WTC11 (cell line): ENCODE results near the gene PGPEP1. TPM values are rescaled to one million over a fixed set of nuclear protein-coding genes. Genes with fewer than 3 reads are reported as not detected.
A peak's percentile ranks its signal among the peaks of the same experiment; 100 is the strongest.

ENCODE experiments used
- ATAC-seq: fragments of 200-7000 bp; cut with Tn5 transposase; 2 replicates; pipeline ENCODE4 v1.10.0; 2021; ENCODE audit warnings: mild to moderate bottlenecking, moderate library complexity
- CTCF ChIA-PET: fragments of 300-600 bp; sonication (Branson Sonifier 250); formaldehyde crosslinking; loops from one replicate; lab custom pipeline; 2021; ENCODE audit warnings: antibody characterized with exemption; lab: Charles Lee
- POLR2A ChIA-PET: fragments of 350-600 bp; sonication (Branson Sonifier 250); formaldehyde crosslinking; loops from one replicate; lab custom pipeline; 2021; ENCODE audit warnings: antibody characterized with exemption; lab: Charles Lee
- DNase-seq: peaks from one replicate; pipeline ENCODE4 v3.0.0; 2021; ENCODE audit warnings: low spot score
- H3K27ac Mint-ChIP-seq: 2 replicates; pipeline ENCODE4 v1.8.0; 2021; ENCODE audit warnings: mixed read lengths
- H3K27me3 Mint-ChIP-seq: 2 replicates; pipeline ENCODE4 v1.8.0; 2021; ENCODE audit warnings: low read depth, mild to moderate bottlenecking, moderate library complexity, mixed read lengths
- H3K36me3 Mint-ChIP-seq: 2 replicates; pipeline ENCODE4 v1.8.0; 2021; ENCODE audit warnings: mixed read lengths
- H3K4me1 Mint-ChIP-seq: 2 replicates; pipeline ENCODE4 v1.8.0; 2022; ENCODE audit warnings: mixed read lengths
- H3K4me3 Mint-ChIP-seq: 2 replicates; pipeline ENCODE4 v1.8.0; 2021; ENCODE audit warnings: mild to moderate bottlenecking, moderate library complexity, mixed read lengths
- H3K9me3 Mint-ChIP-seq: 2 replicates; pipeline ENCODE4 v1.8.0; 2021; ENCODE audit warnings: mixed read lengths
- CBFB ChIP-seq: sonication (generic); formaldehyde crosslinking; IDR thresholded peaks from 2 replicates; pipeline ENCODE4 v1.8.1; 2022; ENCODE audit warnings: mild to moderate bottlenecking, low read depth, missing genetic modification reagents
- CREB1 ChIP-seq: sonication (generic); formaldehyde crosslinking; IDR thresholded peaks from 2 replicates; pipeline ENCODE4 v1.8.0; 2023; ENCODE audit warnings: mild to moderate bottlenecking, missing genetic modification reagents
- CREM ChIP-seq: sonication (generic); formaldehyde crosslinking; IDR thresholded peaks from 2 replicates; pipeline ENCODE4 v1.8.1; 2022; ENCODE audit warnings: mild to moderate bottlenecking, missing genetic modification reagents, moderate library complexity
- ELF4 ChIP-seq: sonication (generic); formaldehyde crosslinking; IDR thresholded peaks from 2 replicates; pipeline ENCODE4 v1.8.1; 2022; ENCODE audit warnings: low read depth, mild to moderate bottlenecking, moderate library complexity, missing genetic modification reagents
- ETV6 ChIP-seq: sonication (generic); formaldehyde crosslinking; IDR thresholded peaks from 2 replicates; pipeline ENCODE4 v1.8.1; 2022; ENCODE audit warnings: mild to moderate bottlenecking, missing genetic modification reagents
- FOXP1 ChIP-seq: sonication (generic); formaldehyde crosslinking; IDR thresholded peaks from 2 replicates; pipeline ENCODE4 v1.8.0; 2022; ENCODE audit warnings: missing genetic modification reagents, mild to moderate bottlenecking, moderate library complexity, borderline replicate concordance
- GABPB1 ChIP-seq: sonication (generic); formaldehyde crosslinking; IDR thresholded peaks from 2 replicates; pipeline ENCODE4 v1.8.1; 2023; ENCODE audit warnings: mild to moderate bottlenecking, missing genetic modification reagents
- HMGA2 ChIP-seq: fragments of 250-450 bp; sonication (Bioruptor Pico); IDR thresholded peaks from 2 replicates; pipeline ENCODE4 v1.4.0; 2021; ENCODE audit warnings: mild to moderate bottlenecking, moderate library complexity
- IRF2 ChIP-seq: sonication (generic); formaldehyde crosslinking; IDR thresholded peaks from 2 replicates; pipeline ENCODE4 v1.8.0; 2022; ENCODE audit warnings: low read depth, missing genetic modification reagents, borderline replicate concordance
- MYBL2 ChIP-seq: sonication (generic); formaldehyde crosslinking; IDR thresholded peaks from 2 replicates; pipeline ENCODE4 v1.8.1; 2023; ENCODE audit warnings: mild to moderate bottlenecking, moderate library complexity, missing genetic modification reagents
- OVOL2 ChIP-seq: fragments of 250-450 bp; sonication (Bioruptor Pico); IDR thresholded peaks from 2 replicates; pipeline ENCODE4 v1.9.0; 2021; ENCODE audit warnings: mild to moderate bottlenecking, borderline replicate concordance
- RELA ChIP-seq: sonication (generic); formaldehyde crosslinking; IDR thresholded peaks from 2 replicates; pipeline ENCODE4 v1.8.1; 2022; ENCODE audit warnings: missing genetic modification reagents, mild to moderate bottlenecking, borderline replicate concordance
- SMAD3 ChIP-seq: sonication (generic); formaldehyde crosslinking; IDR thresholded peaks from 2 replicates; pipeline ENCODE4 v1.8.0; 2022; ENCODE audit warnings: missing genetic modification reagents, mild to moderate bottlenecking, borderline replicate concordance
- SP1 ChIP-seq: sonication (generic); formaldehyde crosslinking; conservative IDR thresholded peaks from 2 replicates; pipeline ENCODE4 v1.8.1; 2022; ENCODE audit warnings: missing genetic modification reagents
- ZNF138 ChIP-seq: sonication (generic); formaldehyde crosslinking; conservative IDR thresholded peaks from 2 replicates; pipeline ENCODE4 v1.8.1; 2022; ENCODE audit warnings: mild to moderate bottlenecking, moderate library complexity, missing genetic modification reagents
- ZNF219 ChIP-seq: sonication (generic); formaldehyde crosslinking; IDR thresholded peaks from 2 replicates; pipeline ENCODE4 v1.8.0; 2023; ENCODE audit warnings: missing genetic modification reagents, mild to moderate bottlenecking, borderline replicate concordance
- ZNF232 ChIP-seq: sonication (generic); formaldehyde crosslinking; IDR thresholded peaks from 2 replicates; pipeline ENCODE4 v1.8.0; 2022; ENCODE audit warnings: mild to moderate bottlenecking, missing genetic modification reagents
- ZNF317 ChIP-seq: sonication (generic); formaldehyde crosslinking; IDR thresholded peaks from 2 replicates; pipeline ENCODE4 v1.8.1; 2023; ENCODE audit warnings: low read depth, mild to moderate bottlenecking, moderate library complexity, missing genetic modification reagents, borderline replicate concordance
- ZNF423 ChIP-seq: fragments of 250-450 bp; sonication (Bioruptor Pico); IDR thresholded peaks from 2 replicates; pipeline ENCODE4 v2.1.2; 2022; ENCODE audit warnings: mild to moderate bottlenecking, moderate library complexity
- total RNA-seq: library from RNA; stranded (reverse); gene quantifications from 3 replicates; pipeline ENCODE4 v1.2.3, GENCODE V29; 2021
- TF ChIP-seq, protein P1 (sequence below): sonication (generic); formaldehyde crosslinking; IDR thresholded peaks from 2 replicates; pipeline ENCODE4 v1.8.0; 2022; ENCODE audit warnings: mild to moderate bottlenecking, missing genetic modification reagents
- TF ChIP-seq, protein P2 (sequence below): sonication (generic); formaldehyde crosslinking; IDR thresholded peaks from 2 replicates; pipeline ENCODE4 v1.8.1; 2022; ENCODE audit warnings: mild to moderate bottlenecking, missing genetic modification reagents, moderate library complexity, borderline replicate concordance
- TF ChIP-seq, protein P3 (sequence below): sonication (generic); formaldehyde crosslinking; IDR thresholded peaks from 2 replicates; pipeline ENCODE4 v1.8.0; 2022; ENCODE audit warnings: mild to moderate bottlenecking, missing genetic modification reagents
- TF ChIP-seq, protein P4 (sequence below): sonication (generic); formaldehyde crosslinking; IDR thresholded peaks from 2 replicates; pipeline ENCODE4 v1.8.1; 2022; ENCODE audit warnings: missing genetic modification reagents, borderline replicate concordance
- TF ChIP-seq, protein P5 (sequence below): sonication (generic); formaldehyde crosslinking; IDR thresholded peaks from 2 replicates; pipeline ENCODE4 v1.8.1; 2023; ENCODE audit warnings: mild to moderate bottlenecking, missing genetic modification reagents, moderate library complexity
- TF ChIP-seq, protein P6 (sequence below): sonication (generic); formaldehyde crosslinking; IDR thresholded peaks from 2 replicates; pipeline ENCODE4 v1.8.0; 2023; ENCODE audit warnings: missing genetic modification reagents
- TF ChIP-seq, protein P7 (sequence below): sonication (generic); formaldehyde crosslinking; IDR thresholded peaks from 2 replicates; pipeline ENCODE4 v1.8.1; 2022; ENCODE audit warnings: mild to moderate bottlenecking, moderate library complexity, missing genetic modification reagents

PGPEP1 gene
- total RNA-seq, 1 experiment from 2014 or later, result 68.1 TPM

DNA sequence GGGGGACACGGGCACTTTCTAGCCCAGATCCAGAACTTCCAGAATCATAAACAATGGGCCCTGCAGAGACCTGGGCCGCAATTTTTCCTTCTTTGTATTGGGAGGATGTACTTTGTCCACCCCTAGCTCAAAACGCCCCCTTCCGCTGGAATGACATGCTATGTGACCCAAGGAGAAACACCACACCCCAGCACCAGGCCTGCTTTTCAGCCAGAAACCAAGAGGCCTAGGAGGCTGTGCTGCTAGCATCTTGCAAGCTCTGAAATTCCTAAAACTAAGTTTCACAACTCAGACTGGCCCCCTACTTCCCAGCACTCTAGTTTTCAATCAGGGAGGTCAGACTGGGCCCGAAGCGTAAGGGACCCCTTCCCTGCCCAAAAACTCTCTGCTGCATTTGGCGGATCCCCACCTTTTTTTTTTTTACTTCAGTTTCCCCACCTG lies 18.1 kb upstream of the PGPEP1 start:
- Mint-ChIP-seq H3K27ac (peak overlapping the region; percentile 92), H3K4me3 (peak overlapping the region; percentile 86), H3K36me3 (peaks cover 21% of the 10 kb centered on the region)
- TF ChIP-seq, protein P1, sequence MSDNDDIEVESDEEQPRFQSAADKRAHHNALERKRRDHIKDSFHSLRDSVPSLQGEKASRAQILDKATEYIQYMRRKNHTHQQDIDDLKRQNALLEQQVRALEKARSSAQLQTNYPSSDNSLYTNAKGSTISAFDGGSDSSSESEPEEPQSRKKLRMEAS (CRISPR knock-in tag), result no peak
- TF ChIP-seq ZNF219 (no peak), FOXP1 (no peak), HMGA2 (no peak), MYBL2 (CRISPR knock-in tag) (no peak), ZNF138 (CRISPR knock-in tag) (no peak), ZNF317 (CRISPR knock-in tag) (no peak), CBFB (no peak), IRF2 (CRISPR knock-in tag) (no peak)
- TF ChIP-seq, protein P2, sequence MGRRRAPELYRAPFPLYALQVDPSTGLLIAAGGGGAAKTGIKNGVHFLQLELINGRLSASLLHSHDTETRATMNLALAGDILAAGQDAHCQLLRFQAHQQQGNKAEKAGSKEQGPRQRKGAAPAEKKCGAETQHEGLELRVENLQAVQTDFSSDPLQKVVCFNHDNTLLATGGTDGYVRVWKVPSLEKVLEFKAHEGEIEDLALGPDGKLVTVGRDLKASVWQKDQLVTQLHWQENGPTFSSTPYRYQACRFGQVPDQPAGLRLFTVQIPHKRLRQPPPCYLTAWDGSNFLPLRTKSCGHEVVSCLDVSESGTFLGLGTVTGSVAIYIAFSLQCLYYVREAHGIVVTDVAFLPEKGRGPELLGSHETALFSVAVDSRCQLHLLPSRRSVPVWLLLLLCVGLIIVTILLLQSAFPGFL (CRISPR knock-in tag), result no peak
- TF ChIP-seq, protein P3, sequence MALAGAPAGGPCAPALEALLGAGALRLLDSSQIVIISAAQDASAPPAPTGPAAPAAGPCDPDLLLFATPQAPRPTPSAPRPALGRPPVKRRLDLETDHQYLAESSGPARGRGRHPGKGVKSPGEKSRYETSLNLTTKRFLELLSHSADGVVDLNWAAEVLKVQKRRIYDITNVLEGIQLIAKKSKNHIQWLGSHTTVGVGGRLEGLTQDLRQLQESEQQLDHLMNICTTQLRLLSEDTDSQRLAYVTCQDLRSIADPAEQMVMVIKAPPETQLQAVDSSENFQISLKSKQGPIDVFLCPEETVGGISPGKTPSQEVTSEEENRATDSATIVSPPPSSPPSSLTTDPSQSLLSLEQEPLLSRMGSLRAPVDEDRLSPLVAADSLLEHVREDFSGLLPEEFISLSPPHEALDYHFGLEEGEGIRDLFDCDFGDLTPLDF (CRISPR knock-in tag), result no peak
- TF ChIP-seq, all 79 proteins: peak for 0
- Mint-ChIP-seq H3K4me1 (peaks cover 42% of the 10 kb centered on the region), H3K27me3 (no peaks in the 10 kb centered on the region; the same call in 1 of the 2 replicates), H3K9me3 (no peaks in the 10 kb centered on the region)
- POLR2A ChIA-PET, result interaction anchor here (0.8 to 2.2 kb wide), 7 partner anchors 13 to 574 kb away, joined by 3 to 74 read pairs (median 3); partner anchors contain the start of genes CERS1 and JUND
- CTCF ChIA-PET, result interaction anchor here (0.6 to 12.7 kb wide), 30 partner anchors 15 to 267 kb away, joined by 3 to 240 read pairs (median 5); partner anchors contain the start of genes GDF15, IQCN, JUND and PGPEP1
- ATAC-seq (peak; percentile 18), DNase-seq (peak; percentile 63)

DNA sequence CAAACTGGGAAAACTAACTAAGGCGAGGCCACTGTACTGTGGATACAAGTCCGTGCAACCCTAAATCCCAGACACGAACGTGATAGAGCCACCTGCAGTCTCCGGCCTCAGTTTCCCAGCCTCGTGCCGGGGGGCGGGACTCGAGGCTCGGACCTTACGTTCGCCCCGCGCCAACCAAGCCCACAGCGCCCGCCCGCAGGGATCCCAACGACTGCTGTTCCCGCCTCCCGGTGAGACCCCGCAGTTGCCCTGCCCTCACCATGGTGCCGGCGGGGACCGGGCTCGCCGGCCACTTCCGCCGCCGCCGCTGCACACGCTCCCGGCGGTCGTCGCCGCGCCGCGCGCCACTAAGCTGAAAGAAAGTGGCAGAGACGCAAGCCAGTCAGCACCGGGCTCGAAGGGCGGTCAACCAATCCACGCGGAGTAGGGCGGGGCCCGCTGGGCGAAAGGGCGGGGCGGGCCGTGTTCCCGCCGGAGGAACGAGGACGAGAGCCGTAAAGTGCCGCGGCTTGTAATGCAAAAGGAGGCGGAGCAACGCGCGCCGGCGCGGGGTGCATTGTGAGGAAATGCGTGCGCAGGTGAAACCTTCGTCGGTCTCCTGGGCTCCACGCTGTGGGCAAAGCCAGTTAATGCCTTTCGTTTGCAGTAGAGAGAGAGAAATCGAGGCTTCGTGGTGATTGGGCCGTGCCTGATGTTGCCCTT lies 17.5 kb upstream of the PGPEP1 start, which contains the start of gene LSM4:
Gene LSM4 (minus strand): TSS at position 318 of the 702 bp plus-strand sequence. CDS start 56 bp downstream, at position 262.
- H3K4me3 Mint-ChIP-seq, result peak within 1 kb of the TSS; percentile 86
- no peaks in the 10 kb centered on the region; the same call in 1 of the 2 replicates for H3K27me3 Mint-ChIP-seq
- CTCF ChIA-PET, result interaction anchor here (0.6 to 12.7 kb wide), 27 partner anchors 15 to 894 kb away, joined by 3 to 240 read pairs (median 4); partner anchors contain the start of genes GDF15, JUND, PGPEP1 and PIK3R2
- peak within 1 kb of the TSS; percentile 100 for H3K27ac Mint-ChIP-seq
- peaks cover 42% of the 10 kb centered on the region for H3K4me1 Mint-ChIP-seq
- DNase-seq (peak; percentile 100), ATAC-seq (peak; percentile 93)
- POLR2A ChIA-PET, result interaction anchor here (0.6 to 2.2 kb wide), 9 partner anchors 12 to 573 kb away, joined by 3 to 74 read pairs (median 3); partner anchors contain the start of genes CERS1 and JUND
- peaks cover 21% of the 10 kb centered on the region for H3K36me3 Mint-ChIP-seq
- no peaks in the 10 kb centered on the region for H3K9me3 Mint-ChIP-seq
- TF ChIP-seq MYBL2 (CRISPR knock-in tag), result peak; percentile 66; the same call in 1 of the 2 replicates
- TF ChIP-seq OVOL2 (CRISPR knock-in tag), result no peak
- TF ChIP-seq, protein P4, sequence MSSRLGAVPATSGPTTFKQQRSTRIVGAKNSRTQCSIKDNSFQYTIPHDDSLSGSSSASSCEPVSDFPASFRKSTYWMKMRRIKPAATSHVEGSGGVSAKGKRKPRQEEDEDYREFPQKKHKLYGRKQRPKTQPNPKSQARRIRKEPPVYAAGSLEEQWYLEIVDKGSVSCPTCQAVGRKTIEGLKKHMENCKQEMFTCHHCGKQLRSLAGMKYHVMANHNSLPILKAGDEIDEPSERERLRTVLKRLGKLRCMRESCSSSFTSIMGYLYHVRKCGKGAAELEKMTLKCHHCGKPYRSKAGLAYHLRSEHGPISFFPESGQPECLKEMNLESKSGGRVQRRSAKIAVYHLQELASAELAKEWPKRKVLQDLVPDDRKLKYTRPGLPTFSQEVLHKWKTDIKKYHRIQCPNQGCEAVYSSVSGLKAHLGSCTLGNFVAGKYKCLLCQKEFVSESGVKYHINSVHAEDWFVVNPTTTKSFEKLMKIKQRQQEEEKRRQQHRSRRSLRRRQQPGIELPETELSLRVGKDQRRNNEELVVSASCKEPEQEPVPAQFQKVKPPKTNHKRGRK, result no peak
- peak; percentile 88; the same call in 1 of the 2 replicates for TF ChIP-seq ETV6 (CRISPR knock-in tag)
- 0 out of 2 replicates have a peak, but pooled peaks have one; percentile 47 for TF ChIP-seq GABPB1 (CRISPR knock-in tag)
- peak; percentile 66; the same call in 1 of the 2 replicates for TF ChIP-seq ZNF232 (CRISPR knock-in tag)
- TF ChIP-seq CREB1 (CRISPR knock-in tag), result no peak
- TF ChIP-seq FOXP1, result peak; percentile 93
- TF ChIP-seq, protein P5, sequence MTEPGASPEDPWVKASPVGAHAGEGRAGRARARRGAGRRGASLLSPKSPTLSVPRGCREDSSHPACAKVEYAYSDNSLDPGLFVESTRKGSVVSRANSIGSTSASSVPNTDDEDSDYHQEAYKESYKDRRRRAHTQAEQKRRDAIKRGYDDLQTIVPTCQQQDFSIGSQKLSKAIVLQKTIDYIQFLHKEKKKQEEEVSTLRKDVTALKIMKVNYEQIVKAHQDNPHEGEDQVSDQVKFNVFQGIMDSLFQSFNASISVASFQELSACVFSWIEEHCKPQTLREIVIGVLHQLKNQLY (CRISPR knock-in tag), result no peak
- TF ChIP-seq ZNF423 (CRISPR knock-in tag), result peak; percentile 28; the same call in 1 of the 2 replicates
- TF ChIP-seq RELA (CRISPR knock-in tag), result no peak
- TF ChIP-seq, protein P6, sequence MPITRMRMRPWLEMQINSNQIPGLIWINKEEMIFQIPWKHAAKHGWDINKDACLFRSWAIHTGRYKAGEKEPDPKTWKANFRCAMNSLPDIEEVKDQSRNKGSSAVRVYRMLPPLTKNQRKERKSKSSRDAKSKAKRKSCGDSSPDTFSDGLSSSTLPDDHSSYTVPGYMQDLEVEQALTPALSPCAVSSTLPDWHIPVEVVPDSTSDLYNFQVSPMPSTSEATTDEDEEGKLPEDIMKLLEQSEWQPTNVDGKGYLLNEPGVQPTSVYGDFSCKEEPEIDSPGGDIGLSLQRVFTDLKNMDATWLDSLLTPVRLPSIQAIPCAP (CRISPR knock-in tag), result 0 out of 2 replicates have a peak, but pooled peaks have one; percentile 33
- no peak for TF ChIP-seq ELF4 (CRISPR knock-in tag)
- 0 out of 2 replicates have a peak, but pooled peaks have one; percentile 66 for TF ChIP-seq SMAD3 (CRISPR knock-in tag)
- TF ChIP-seq, protein P7, sequence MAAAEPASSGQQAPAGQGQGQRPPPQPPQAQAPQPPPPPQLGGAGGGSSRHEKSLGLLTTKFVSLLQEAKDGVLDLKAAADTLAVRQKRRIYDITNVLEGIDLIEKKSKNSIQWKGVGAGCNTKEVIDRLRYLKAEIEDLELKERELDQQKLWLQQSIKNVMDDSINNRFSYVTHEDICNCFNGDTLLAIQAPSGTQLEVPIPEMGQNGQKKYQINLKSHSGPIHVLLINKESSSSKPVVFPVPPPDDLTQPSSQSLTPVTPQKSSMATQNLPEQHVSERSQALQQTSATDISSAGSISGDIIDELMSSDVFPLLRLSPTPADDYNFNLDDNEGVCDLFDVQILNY, result peak; percentile 98
- TF ChIP-seq CREM (CRISPR knock-in tag), result peak; percentile 84
- peak; percentile 98 for TF ChIP-seq SP1
- TF ChIP-seq, protein P1 (CRISPR knock-in tag), result peak; percentile 83
